Endothelial cell of umbilical vein (primary cell): ENCODE measurements around the gene FOXK1. TPM values are rescaled to one million over a fixed set of nuclear protein-coding genes. Genes with fewer than 3 reads are reported as not detected.

Experiments used
- BruUV-seq: library from RNA; stranded (reverse); fragments of 400-500 nt; replicated peaks from 2 replicates; lab custom pipeline; 2021; lab: Mats Ljungman, UMichigan
- CTCF ChIA-PET: fragments of 300-600, 350-600 bp; sonication (Branson Sonifier 250); formaldehyde crosslinking; loops from one replicate; lab custom pipeline; 2021; ENCODE audit warnings: antibody characterized with exemption, inconsistent platforms; lab: Charles Lee
- POLR2A ChIA-PET: fragments of 300-600, 350-600 bp; sonication (Branson Sonifier 250); formaldehyde crosslinking; loops from one replicate; lab custom pipeline; 2021; ENCODE audit warnings: antibody characterized with exemption, inconsistent platforms; lab: Charles Lee
- DNase-seq: peaks from one replicate; pipeline ENCODE4 v3.0.0-alpha.2; 2011; ENCODE audit warnings: low read depth, low spot score
- FAIRE-seq: peaks from 2 replicates; lab custom pipeline; 2011; peaks lifted over from hg19 to GRCh38; lab: Jason Lieb, UNC
- H2AFZ ChIP-seq: 2 replicates; pipeline ENCODE4 v1.6.0; 2012; ENCODE audit warnings: low read depth, low read length, control low read depth, inconsistent platforms
- H3K27ac ChIP-seq: 2 replicates; pipeline ENCODE4 v1.5.1; 2011; ENCODE audit warnings: low read depth, mild to moderate bottlenecking, control low read depth, low read length, moderate library complexity; ENCODE audit not compliant: insufficient read depth
- H3K27me3 ChIP-seq, 2 experiments: 2 replicates each; pipeline versions ENCODE4 v1.6.0 to v1.6.1; 2011; ENCODE audit warnings: low read length in 2 of 2, mixed read lengths in 1 of 2; ENCODE audit not compliant: control insufficient read depth in 2 of 2, insufficient read depth in 2 of 2
- H3K36me3 ChIP-seq, 2 experiments: 2 replicates in 1 of 2; 3 replicates in 1 of 2; pipeline ENCODE4 v1.5.1; 2011; ENCODE audit warnings: low read length in 2 of 2, mild to moderate bottlenecking in 1 of 2, moderate library complexity in 1 of 2; ENCODE audit not compliant: control insufficient read depth in 2 of 2, insufficient read depth in 2 of 2; ENCODE audit errors: extremely low read depth in 1 of 2
- H3K4me1 ChIP-seq: 3 replicates; pipeline ENCODE4 v1.5.1; 2011; ENCODE audit warnings: mild to moderate bottlenecking, low read length; ENCODE audit not compliant: control insufficient read depth, insufficient read depth; ENCODE audit errors: extremely low read depth
- H3K4me2 ChIP-seq: 2 replicates; pipeline ENCODE4 v1.6.1; 2011; ENCODE audit warnings: low read length, control low read depth, mixed read lengths; ENCODE audit not compliant: insufficient read depth
- H3K4me3 ChIP-seq, 3 experiments: fragments of 200-600 bp in 1 of 3; sonication (generic), shearing (Covaris generic) in 1 of 3; replicated peaks in 1 of 3; 2 replicates each; pipeline ENCODE4 v1.5.1; 2011 to 2016; ENCODE audit warnings: control low read depth in 3 of 3, low read length in 3 of 3, mild to moderate bottlenecking in 2 of 3, inconsistent platforms in 1 of 3, low read depth in 1 of 3, moderate library complexity in 1 of 3; ENCODE audit not compliant: insufficient read depth in 1 of 3
- H3K79me2 ChIP-seq: 2 replicates; pipeline ENCODE4 v1.6.0; 2012; ENCODE audit warnings: low read length, inconsistent platforms; ENCODE audit not compliant: control insufficient read depth, insufficient read depth
- H3K9ac ChIP-seq: replicated peaks from 2 replicates; pipeline ENCODE3; 2011; ENCODE audit warnings: low read length, control low read depth; ENCODE audit not compliant: insufficient read depth; ENCODE audit errors: extremely low read depth
- H3K9me1 ChIP-seq: replicated peaks from 3 replicates; pipeline ENCODE4 v1.6.0; 2011; ENCODE audit warnings: mild to moderate bottlenecking, low read length; ENCODE audit not compliant: control insufficient read depth, insufficient read depth; ENCODE audit errors: extremely low read depth
- H3K9me3 ChIP-seq: replicated peaks from 2 replicates; pipeline ENCODE4 v1.5.1; 2012; ENCODE audit warnings: low read length, inconsistent platforms; ENCODE audit not compliant: control insufficient read depth, insufficient read depth
- H4K20me1 ChIP-seq: replicated peaks from 2 replicates; pipeline ENCODE3; 2011; ENCODE audit warnings: mild to moderate bottlenecking, low read length; ENCODE audit not compliant: control insufficient read depth, insufficient read depth; ENCODE audit errors: extremely low read depth
- CTCF ChIP-seq, 2 donors: IDR thresholded peaks; 1 replicate in 1 of 2; 2 replicates in 1 of 2; pipeline ENCODE4 v1.5.1; 2011; ENCODE audit warnings: low read length in 2 of 2, mild to moderate bottlenecking in 2 of 2, moderate library complexity in 2 of 2, control low read depth in 1 of 2, inconsistent platforms in 1 of 2, low read depth in 1 of 2; ENCODE audit not compliant: insufficient read depth in 1 of 2; ENCODE audit errors: extremely low read depth in 1 of 2
- EZH2 ChIP-seq: IDR thresholded peaks from 2 replicates; pipeline ENCODE4 v1.6.1; 2012; ENCODE audit warnings: borderline replicate concordance, low read depth, mild to moderate bottlenecking, moderate library complexity, low read length, inconsistent platforms; ENCODE audit not compliant: severe bottlenecking
- FOS ChIP-seq: IDR thresholded peaks from 2 replicates; pipeline ENCODE4 v1.6.1; 2011; ENCODE audit warnings: mild to moderate bottlenecking, low read length, moderate library complexity, borderline replicate concordance; ENCODE audit not compliant: insufficient read depth
- GATA2 ChIP-seq: IDR thresholded peaks from 2 replicates; pipeline ENCODE4 v1.7.0; 2011; ENCODE audit warnings: low read depth, mild to moderate bottlenecking, moderate library complexity, mixed read lengths, low read length; ENCODE audit not compliant: insufficient read length, insufficient read depth
- JUN ChIP-seq: IDR thresholded peaks from 2 replicates; pipeline ENCODE4 v1.6.1; 2011; ENCODE audit warnings: borderline replicate concordance, low read depth; ENCODE audit not compliant: insufficient read length, insufficient read depth
- MAX ChIP-seq: IDR thresholded peaks from 2 replicates; pipeline ENCODE4 v1.6.1; 2011; ENCODE audit not compliant: insufficient read depth, insufficient read length
- MYC ChIP-seq: IDR thresholded peaks from one replicate; pipeline ENCODE4 v1.6.1; 2011; ENCODE audit warnings: mild to moderate bottlenecking, low read depth, low read length
- POLR2A ChIP-seq: IDR thresholded peaks from 2 replicates; pipeline ENCODE4 v1.6.1; 2012; ENCODE audit warnings: low read depth, mild to moderate bottlenecking, control low read depth, low read length
- POLR2AphosphoS5 ChIP-seq: IDR thresholded peaks from 2 replicates; pipeline ENCODE4 v1.6.1; 2012; ENCODE audit warnings: low read depth, mild to moderate bottlenecking, control low read depth, low read length, moderate library complexity; ENCODE audit not compliant: insufficient read depth
- dilution Hi-C: fragments of 300-500 bp; cut with MboI; formaldehyde crosslinking; loops from one replicate; pipeline ENCODE4 v1.15.0; 2019; ENCODE audit warnings: low sequenced_read_pairs; ENCODE audit not compliant: extremely low pct_ligation_motif_present
- intact Hi-C: fragments of 100-400 bp; cut with micrococcal nuclease; formaldehyde crosslinking; loops from one replicate; pipeline ENCODE4 v1.10.0; 2022
- polyA plus RNA-seq, 4 experiments: library from polyadenylated mRNA; depleted of rRNA in 3 of 4; stranded (reverse) in 3 of 4; unstranded in 1 of 4; fragments of >200 nt; gene quantifications; 2 replicates each; pipeline versions ENCODE4 v1.2.1 to v1.2.3, GENCODE V29; 2011 to 2012; ENCODE audit warnings: missing spikeins in 1 of 4
- total RNA-seq: library from RNA; stranded (reverse); gene quantifications from 2 replicates; pipeline ENCODE4 v1.2.3, GENCODE V29; 2021

FOXK1 gene
- total and polyA plus RNA-seq, 2 donors (not counting 3 experiments of a cell fraction or from before 2014, with no cell fraction given), result 8.0 to 52.1 TPM

GRCh38 chr7:4689668-4690067 is 7.6 kb downstream of the FOXK1 start:
- dilution Hi-C loops (no loop called here), intact Hi-C loops (no loop called here)
- H3K27me3 ChIP-seq, result no peaks in the 10 kb centered on the region
- no peak overlapping the region for H3K27ac ChIP-seq
- H3K4me2 ChIP-seq, result no peak overlapping the region
- H3K4me1 ChIP-seq, result peaks cover 6% of the 10 kb centered on the region
- ChIA-PET POLR2A (no interaction called here), CTCF (interaction anchor here (0.5 kb wide), 1 partner anchor 49 kb away, joined by 3 read pairs; no protein-coding TSS in a partner anchor)
- H3K9me1 ChIP-seq, result no peaks in the 10 kb centered on the region
- H3K4me3 ChIP-seq, result no peak overlapping the region
- H3K9ac ChIP-seq, result no peak overlapping the region
- DNase-seq (no peak), FAIRE-seq (no peak)
- H3K79me2 ChIP-seq, result peaks cover 98% of the 10 kb centered on the region
- peaks cover 4% of the 10 kb centered on the region in 2 experiments for H3K36me3 ChIP-seq
- no peaks in the 10 kb centered on the region for H3K9me3 ChIP-seq
- no TSS peak for BruUV-seq
- TF ChIP-seq MAX, result no peak
- no peak for TF ChIP-seq POLR2AphosphoS5
- TF ChIP-seq CTCF (IDR thresholded peaks at IDR 0.05; ENCODE audit: extremely low read depth in 1 of 2, insufficient read depth in 1 of 2, low read depth in 1 of 2, low read length in 2 of 2), result no peak
- no peak for TF ChIP-seq EZH2
- no peak for TF ChIP-seq MYC
- no peak for TF ChIP-seq GATA2
- no peak for TF ChIP-seq JUN
- no peak for TF ChIP-seq FOS
- no peak for TF ChIP-seq POLR2A
- H4K20me1 ChIP-seq, result no peaks in the 10 kb centered on the region
- H2AFZ ChIP-seq, result no peak overlapping the region
